ENCODE measurements around the gene MYF5. TPM values are rescaled to one million over a fixed set of nuclear protein-coding genes. Genes with fewer than 3 reads are reported as not detected.
"Not testable (repeated sequence)": the region's sequence is repeated elsewhere in the genome, so short reads cannot be mapped to it uniquely, and the experiment has no call there.

MYF5 gene
- not detected for total RNA-seq

DNA sequence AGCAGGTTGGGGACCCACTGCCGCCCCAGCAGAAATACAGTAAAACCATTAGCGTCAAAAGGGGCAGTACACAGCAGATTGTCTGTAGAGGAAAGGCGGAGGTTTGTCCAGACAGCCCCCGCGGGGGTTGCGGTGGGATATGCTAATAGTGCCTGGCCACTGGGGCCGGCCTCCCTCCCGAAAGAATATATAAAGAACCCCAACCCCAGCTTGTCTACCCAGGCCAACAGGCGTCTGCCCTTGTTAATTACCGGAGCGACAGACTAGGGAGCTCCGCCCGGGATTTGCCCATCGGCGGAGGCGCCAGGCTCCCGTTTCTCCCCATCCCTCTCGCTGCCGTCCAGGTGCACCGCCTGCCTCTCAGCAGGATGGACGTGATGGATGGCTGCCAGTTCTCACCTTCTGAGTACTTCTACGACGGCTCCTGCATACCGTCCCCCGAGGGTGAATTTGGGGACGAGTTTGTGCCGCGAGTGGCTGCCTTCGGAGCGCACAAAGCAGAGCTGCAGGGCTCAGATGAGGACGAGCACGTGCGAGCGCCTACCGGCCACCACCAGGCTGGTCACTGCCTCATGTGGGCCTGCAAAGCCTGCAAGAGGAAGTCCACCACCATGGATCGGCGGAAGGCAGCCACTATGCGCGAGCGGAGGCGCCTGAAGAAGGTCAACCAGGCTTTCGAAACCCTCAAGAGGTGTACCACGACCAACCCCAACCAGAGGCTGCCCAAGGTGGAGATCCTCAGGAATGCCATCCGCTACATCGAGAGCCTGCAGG is at the start of gene MYF5:
MYF5 (plus strand) TSS at position 217 of the 774 bp plus-strand sequence; CDS start at position 369, 152 bp downstream.
- no peaks in the 10 kb centered on the region for H3K9me3 Mint-ChIP-seq
- POLR2A ChIA-PET, result no interaction called here
- H3K27ac Mint-ChIP-seq, result no peak within 1 kb of the TSS
- H3K4me3 Mint-ChIP-seq, result no peak within 1 kb of the TSS
- H3K36me3 Mint-ChIP-seq, result no peaks in the 10 kb centered on the region
- ATAC-seq (ENCODE audit: low read depth), result no peak
- DNase-seq, result no peak
- peaks cover 32% of the 10 kb centered on the region for H3K27me3 Mint-ChIP-seq
- no peaks in the 10 kb centered on the region for H3K4me1 Mint-ChIP-seq

DNA sequence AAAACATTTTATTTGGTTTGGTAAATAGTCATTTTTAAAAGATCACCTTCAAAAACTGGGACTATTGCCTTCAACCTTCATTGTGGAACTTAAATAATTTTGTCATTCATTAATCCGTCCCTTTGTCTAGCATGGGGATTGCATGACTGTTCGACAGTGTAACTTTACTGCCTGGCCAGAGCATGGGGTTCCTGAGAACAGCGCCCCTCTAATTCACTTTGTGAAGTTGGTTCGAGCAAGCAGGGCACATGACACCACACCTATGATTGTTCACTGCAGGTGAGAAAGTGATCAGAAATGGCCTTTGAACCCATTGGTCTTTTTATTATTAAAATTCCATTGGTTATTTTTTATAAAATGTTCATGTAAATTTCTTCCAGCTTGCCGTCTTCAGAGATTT is 46.5 kb upstream of the MYF5 start:
- DNase-seq, result no peak
- POLR2A ChIA-PET, result no interaction called here
- Mint-ChIP-seq H3K27ac (no peak overlapping the region), H3K27me3 (no peaks in the 10 kb centered on the region), H3K9me3 (no peaks in the 10 kb centered on the region), H3K36me3 (no peaks in the 10 kb centered on the region), H3K4me3 (no peak overlapping the region), H3K4me1 (no peaks in the 10 kb centered on the region)
- no peak for ATAC-seq (ENCODE audit: low read depth)

DNA sequence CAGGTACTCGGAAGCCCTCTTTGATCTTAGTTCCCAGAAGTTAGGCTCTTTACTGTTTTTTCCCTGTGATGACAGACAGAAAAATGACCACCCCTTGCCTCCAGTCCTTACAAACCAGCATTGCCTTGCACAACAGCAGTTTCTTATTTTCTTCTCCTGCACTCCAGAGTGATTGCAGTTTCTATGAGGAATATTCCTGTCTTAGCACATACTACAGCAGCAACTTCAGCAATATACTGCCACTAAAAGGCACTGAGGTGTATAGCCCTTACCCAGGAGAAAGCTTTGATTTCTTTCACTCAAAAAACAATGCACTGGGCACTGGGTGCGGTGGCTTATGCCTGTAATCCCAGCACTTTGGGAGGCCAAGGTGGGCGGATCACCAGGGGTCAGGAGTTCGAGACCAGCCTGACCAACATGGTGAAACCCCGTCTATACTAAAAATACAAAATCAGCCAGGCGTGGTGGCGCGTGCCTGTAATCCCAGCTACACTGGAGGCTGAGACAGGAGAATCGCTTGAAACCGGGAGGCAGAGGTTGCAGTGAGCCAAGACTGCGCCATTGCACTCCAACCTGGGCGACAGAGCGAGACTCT is 40.6 kb upstream of the MYF5 start:
- DNase-seq; ATAC-seq (ENCODE audit: low read depth); H3K27me3 Mint-ChIP-seq; H3K36me3 Mint-ChIP-seq; POLR2A ChIA-PET; H3K4me1 Mint-ChIP-seq; H3K9me3 Mint-ChIP-seq; H3K4me3 Mint-ChIP-seq; H3K27ac Mint-ChIP-seq: not testable (repeated sequence)

DNA sequence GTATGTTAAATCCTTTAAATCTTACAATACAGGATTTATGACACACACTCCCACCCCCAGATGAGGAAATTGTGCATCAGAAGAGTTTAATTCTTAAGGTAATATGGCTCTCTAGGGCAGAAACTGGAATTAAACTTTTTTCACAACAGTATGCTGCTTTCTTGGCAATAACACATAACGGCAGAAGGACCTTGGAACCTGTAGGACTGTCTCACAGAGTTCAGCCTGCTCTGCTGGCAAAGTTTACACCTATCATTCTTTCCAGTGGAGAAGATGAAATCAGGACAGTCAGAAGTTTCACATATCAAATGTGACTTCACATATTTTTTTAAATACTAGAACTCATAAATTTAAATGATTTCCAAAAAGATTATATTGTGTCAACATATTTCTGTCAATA is 39.9 kb upstream of the MYF5 start:
- no peak overlapping the region for H3K27ac Mint-ChIP-seq
- H3K4me3 Mint-ChIP-seq, result no peak overlapping the region
- no peaks in the 10 kb centered on the region for H3K4me1 Mint-ChIP-seq
- no peaks in the 10 kb centered on the region for H3K27me3 Mint-ChIP-seq
- no peaks in the 10 kb centered on the region for H3K36me3 Mint-ChIP-seq
- ATAC-seq (ENCODE audit: low read depth), result no peak
- no peaks in the 10 kb centered on the region for H3K9me3 Mint-ChIP-seq
- DNase-seq, result no peak
- POLR2A ChIA-PET, result no interaction called here

DNA sequence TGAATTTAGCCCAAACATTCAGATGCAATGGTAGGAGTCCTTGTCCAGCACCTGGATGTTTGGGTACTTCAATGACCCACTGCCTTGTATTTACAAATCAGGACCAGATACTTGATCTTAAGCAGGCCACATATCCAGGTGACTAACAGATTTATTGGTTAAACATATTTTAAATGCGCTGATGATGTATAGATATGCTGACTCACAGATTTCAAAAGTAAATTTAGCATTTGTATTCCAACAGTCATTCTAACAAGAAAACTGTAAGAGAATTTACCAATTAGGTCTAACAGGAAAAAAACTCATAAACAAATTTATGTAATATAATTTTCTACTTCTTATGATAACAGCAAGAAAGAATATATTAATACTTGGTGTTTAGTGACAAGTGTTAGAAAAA is 38.7 kb upstream of the MYF5 start:
- Mint-ChIP-seq H3K36me3 (no peaks in the 10 kb centered on the region), H3K27me3 (no peaks in the 10 kb centered on the region), H3K27ac (no peak overlapping the region), H3K4me3 (no peak overlapping the region), H3K4me1 (no peaks in the 10 kb centered on the region), H3K9me3 (no peaks in the 10 kb centered on the region)
- no peak for ATAC-seq (ENCODE audit: low read depth)
- POLR2A ChIA-PET, result no interaction called here
- DNase-seq, result no peak

- H3K9me3 Mint-ChIP-seq, result no peaks in the 10 kb centered on the region
- POLR2A ChIA-PET, result no interaction called here
- ATAC-seq (ENCODE audit: low read depth) (no peak), DNase-seq (no peak)
- H3K4me1 Mint-ChIP-seq, result no peaks in the 10 kb centered on the region
- no peaks in the 10 kb centered on the region for H3K27me3 Mint-ChIP-seq
- H3K27ac Mint-ChIP-seq, result no peak overlapping the region
- no peaks in the 10 kb centered on the region for H3K36me3 Mint-ChIP-seq
- no peak overlapping the region for H3K4me3 Mint-ChIP-seq
These were observed 37.2 kb upstream of the MYF5 start for GRCh38 chr12:80679346-80680131.

GRCh38 chr12:80681287-80681686 is 35.4 kb upstream of the MYF5 start:
- H3K27me3 Mint-ChIP-seq, result no peaks in the 10 kb centered on the region
- POLR2A ChIA-PET, result no interaction called here
- H3K27ac Mint-ChIP-seq, result no peak overlapping the region
- DNase-seq (no peak), ATAC-seq (ENCODE audit: low read depth) (no peak)
- no peaks in the 10 kb centered on the region for H3K36me3 Mint-ChIP-seq
- H3K4me1 Mint-ChIP-seq, result no peaks in the 10 kb centered on the region
- H3K4me3 Mint-ChIP-seq, result no peak overlapping the region
- no peaks in the 10 kb centered on the region for H3K9me3 Mint-ChIP-seq

- DNase-seq, result no peak
- H3K27ac Mint-ChIP-seq, result no peak overlapping the region
- no peaks in the 10 kb centered on the region for H3K27me3 Mint-ChIP-seq
- no peaks in the 10 kb centered on the region for H3K36me3 Mint-ChIP-seq
- H3K4me3 Mint-ChIP-seq, result no peak overlapping the region
- no peaks in the 10 kb centered on the region for H3K9me3 Mint-ChIP-seq
- ATAC-seq (ENCODE audit: low read depth), result no peak
- no peaks in the 10 kb centered on the region for H3K4me1 Mint-ChIP-seq
- POLR2A ChIA-PET, result no interaction called here
These were observed 34.9 kb upstream of the MYF5 start for GRCh38 chr12:80681786-80682185.

DNA sequence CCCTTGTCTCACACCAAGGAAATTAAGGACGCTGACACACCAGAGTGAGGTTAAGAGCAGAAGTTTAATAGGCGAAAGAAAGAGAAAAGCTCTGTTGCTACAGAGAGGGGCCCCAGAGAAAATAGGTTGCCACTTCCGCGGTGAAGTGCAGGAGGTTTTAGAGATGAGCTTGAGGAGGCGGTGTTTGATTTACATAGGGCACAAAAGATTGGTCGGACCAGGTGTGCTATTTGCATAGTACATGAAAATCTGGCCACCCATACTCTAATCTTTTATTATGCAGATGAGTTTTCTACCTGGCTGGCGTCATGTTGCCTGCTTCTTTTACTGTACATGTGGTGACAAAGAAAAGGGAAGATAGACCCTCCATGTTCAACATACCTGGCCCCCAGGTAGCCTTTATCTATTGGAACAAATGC is 32.6 kb upstream of the MYF5 start:
- Mint-ChIP-seq H3K4me3 (no peak overlapping the region), H3K36me3 (no peaks in the 10 kb centered on the region), H3K9me3 (no peaks in the 10 kb centered on the region), H3K27ac (no peak overlapping the region), H3K4me1 (no peaks in the 10 kb centered on the region), H3K27me3 (no peaks in the 10 kb centered on the region)
- DNase-seq (no peak), ATAC-seq (ENCODE audit: low read depth) (no peak)
- POLR2A ChIA-PET, result no interaction called here

DNA sequence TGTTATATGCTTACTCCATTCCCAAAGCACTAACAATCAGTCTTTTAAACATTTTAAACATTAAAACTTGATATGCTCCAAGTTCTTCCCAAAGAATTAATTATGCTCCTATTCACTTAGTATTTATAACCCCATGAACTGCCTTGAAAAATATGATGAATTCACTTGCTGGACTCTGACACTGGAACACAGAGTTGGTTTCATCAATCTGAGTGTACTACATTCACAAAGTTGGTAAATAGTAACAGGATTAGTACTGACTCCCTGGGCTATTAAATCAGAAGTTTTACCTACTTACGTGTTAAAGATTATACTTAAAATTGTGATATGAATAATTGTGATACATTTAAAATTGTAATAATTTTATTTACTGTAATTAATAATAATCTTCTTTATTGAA is 26.6 kb upstream of the MYF5 start:
- Mint-ChIP-seq H3K4me1 (no peaks in the 10 kb centered on the region), H3K27me3 (no peaks in the 10 kb centered on the region), H3K27ac (no peak overlapping the region), H3K9me3 (no peaks in the 10 kb centered on the region), H3K36me3 (no peaks in the 10 kb centered on the region), H3K4me3 (no peak overlapping the region)
- ATAC-seq (ENCODE audit: low read depth), result no peak
- POLR2A ChIA-PET, result no interaction called here
- DNase-seq, result no peak

- Mint-ChIP-seq H3K4me3 (no peak overlapping the region), H3K9me3 (no peaks in the 10 kb centered on the region), H3K4me1 (no peaks in the 10 kb centered on the region), H3K36me3 (no peaks in the 10 kb centered on the region), H3K27me3 (no peaks in the 10 kb centered on the region), H3K27ac (no peak overlapping the region)
- DNase-seq, result no peak
- POLR2A ChIA-PET, result no interaction called here
- no peak for ATAC-seq (ENCODE audit: low read depth)
These were observed 26.2 kb upstream of the MYF5 start for GRCh38 chr12:80690513-80690912.

GRCh38 chr12:80692114-80692513 is 24.6 kb upstream of the MYF5 start:
- POLR2A ChIA-PET, result no interaction called here
- DNase-seq (no peak), ATAC-seq (ENCODE audit: low read depth) (no peak)
- H3K36me3 Mint-ChIP-seq, result no peaks in the 10 kb centered on the region
- no peaks in the 10 kb centered on the region for H3K27me3 Mint-ChIP-seq
- H3K4me3 Mint-ChIP-seq, result no peak overlapping the region
- no peaks in the 10 kb centered on the region for H3K4me1 Mint-ChIP-seq
- no peaks in the 10 kb centered on the region for H3K9me3 Mint-ChIP-seq
- H3K27ac Mint-ChIP-seq, result no peak overlapping the region

DNA sequence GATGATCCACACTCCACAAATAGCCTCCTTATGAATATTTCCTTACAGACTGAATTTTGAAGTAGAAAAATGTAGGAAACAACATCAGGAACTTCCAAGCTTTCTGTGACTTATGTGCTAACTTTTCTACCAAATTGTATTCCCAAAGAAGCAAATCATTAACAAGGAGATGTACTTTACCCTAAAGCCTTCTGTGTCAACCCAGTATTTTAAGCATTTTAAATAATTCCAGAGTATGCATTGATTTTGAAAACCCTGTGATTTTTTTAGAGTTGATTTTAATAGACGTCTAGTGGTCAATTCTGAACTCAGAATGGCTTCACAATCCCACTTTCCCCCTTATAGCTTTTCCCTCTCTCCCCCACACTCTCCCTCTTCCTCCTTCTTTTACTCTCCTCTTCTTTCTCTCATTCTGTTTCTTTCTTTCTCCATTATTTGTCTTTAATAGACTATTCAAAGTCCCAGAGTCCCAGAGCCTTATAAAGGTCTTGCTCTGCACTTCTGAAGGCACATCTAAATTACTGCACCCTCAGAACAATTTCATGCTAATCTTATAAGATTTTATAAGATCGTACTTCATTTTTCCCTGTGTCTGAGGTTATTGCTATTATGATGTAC is 19.3 kb upstream of the MYF5 start:
- ATAC-seq (ENCODE audit: low read depth) (no peak), DNase-seq (no peak)
- Mint-ChIP-seq H3K27ac (no peak overlapping the region), H3K4me1 (no peaks in the 10 kb centered on the region), H3K4me3 (no peak overlapping the region), H3K36me3 (no peaks in the 10 kb centered on the region), H3K9me3 (no peaks in the 10 kb centered on the region), H3K27me3 (no peaks in the 10 kb centered on the region)
- POLR2A ChIA-PET, result no interaction called here

- no peak overlapping the region for H3K4me3 Mint-ChIP-seq
- no peaks in the 10 kb centered on the region for H3K27me3 Mint-ChIP-seq
- no peaks in the 10 kb centered on the region for H3K4me1 Mint-ChIP-seq
- ATAC-seq (ENCODE audit: low read depth) (no peak), DNase-seq (no peak)
- H3K27ac Mint-ChIP-seq, result no peak overlapping the region
- H3K9me3 Mint-ChIP-seq, result no peaks in the 10 kb centered on the region
- POLR2A ChIA-PET, result no interaction called here
- H3K36me3 Mint-ChIP-seq, result no peaks in the 10 kb centered on the region
These were observed 18.5 kb upstream of the MYF5 start for GRCh38 chr12:80698256-80698655.

Measured in activated naive CD8-positive, alpha-beta T cell treated with anti-CD3 and anti-CD28 coated beads, Interleukin-2, amount 10 ng/mL, durations not matched to agents 7 days and 5 days (primary cell).